ENCODE data around the gene JPH3.

DNA sequence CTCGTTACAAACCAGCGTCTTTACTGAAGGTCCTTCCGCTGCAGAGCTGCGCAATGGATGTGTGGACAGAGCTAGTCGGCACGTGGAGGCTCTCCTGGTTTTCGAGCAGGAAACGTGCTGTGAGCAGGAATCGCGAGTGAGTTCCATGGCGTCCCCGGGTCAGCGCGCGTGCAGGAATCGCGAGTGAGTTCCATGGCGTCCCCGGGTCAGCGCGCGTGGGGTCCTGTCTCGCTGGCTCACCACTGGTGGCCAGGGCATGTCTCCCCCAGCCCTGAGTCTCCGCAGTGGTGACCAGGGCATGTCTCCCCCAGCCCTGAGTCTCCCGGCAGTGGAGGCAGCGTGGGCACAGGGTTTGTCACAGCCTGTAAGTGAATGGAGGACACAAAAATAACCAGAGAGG is 100.8 kb downstream of the JPH3 start:
- TF ChIP-seq CTCF (optimal IDR thresholded peaks at IDR 0.05 in 1 of 3, IDR thresholded peaks at IDR 0.05 in 1 of 3, conservative IDR thresholded peaks at IDR 0.05 in 1 of 3; ENCODE audit: extremely low read depth in 1 of 3, insufficient read depth in 2 of 3, low read length in 3 of 3) (no peak), EZH2 (IDR thresholded peaks at IDR 0.05; ENCODE audit: low read length) (no peak)
